Measurements from ENCODE around the gene REST. TPM values are rescaled to one million over a fixed set of nuclear protein-coding genes. Genes with fewer than 3 reads are reported as not detected.
"Not testable (repeated sequence)": the region's sequence is repeated elsewhere in the genome, so short reads cannot be mapped to it uniquely, and the experiment has no call there.

Gene REST
- total RNA-seq, 1 donor from 2014 or later, result 86.8 TPM

DNA sequence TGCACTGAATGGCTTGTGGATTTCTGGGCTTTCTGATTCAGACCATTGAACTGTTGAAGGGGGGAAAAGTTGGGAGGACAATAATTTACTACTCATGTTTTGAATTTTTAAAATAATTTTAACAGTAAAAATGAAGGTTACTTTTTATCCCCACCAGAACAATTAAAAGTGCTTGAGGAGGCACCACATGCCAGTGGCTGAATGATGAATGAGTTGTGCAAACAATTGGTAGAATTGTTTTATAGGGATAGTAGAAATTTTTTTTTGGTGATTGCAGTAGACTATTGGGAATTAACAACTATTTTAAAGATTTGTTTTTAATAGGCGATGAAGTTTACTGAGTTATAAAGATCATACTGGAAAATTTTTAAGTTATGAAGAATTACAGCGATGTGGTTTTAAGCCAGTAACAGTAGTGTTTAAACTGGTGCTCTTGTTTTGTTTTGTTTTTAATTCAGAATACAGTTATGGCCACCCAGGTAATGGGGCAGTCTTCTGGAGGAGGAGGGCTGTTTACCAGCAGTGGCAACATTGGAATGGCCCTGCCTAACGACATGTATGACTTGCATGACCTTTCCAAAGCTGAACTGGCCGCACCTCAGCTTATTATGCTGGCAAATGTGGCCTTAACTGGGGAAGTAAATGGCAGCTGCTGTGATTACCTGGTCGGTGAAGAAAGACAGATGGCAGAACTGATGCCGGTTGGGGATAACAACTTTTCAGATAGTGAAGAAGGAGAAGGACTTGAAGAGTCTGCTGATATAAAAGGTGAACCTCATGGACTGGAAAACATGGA lies 2.7 kb downstream of the REST start:
- H3K9me3 Mint-ChIP-seq, result no peaks in the 10 kb centered on the region
- no peak for TF ChIP-seq CTCF (IDR thresholded peaks at IDR 0.05; ENCODE audit: unreplicated experiment)
- peaks cover 5% of the 10 kb centered on the region for H3K36me3 Mint-ChIP-seq
- peaks cover 34% of the 10 kb centered on the region for H3K4me1 Mint-ChIP-seq
- DNase-seq (ENCODE audit: low spot score in 2 of 2, unreplicated experiment in 2 of 2), result no peak
- H3K4me3 Mint-ChIP-seq, result peak overlapping the region; percentile 94
- H3K27ac Mint-ChIP-seq, result peak overlapping the region; percentile 99
- H3K27me3 Mint-ChIP-seq (ENCODE audit: low read depth), result peaks cover 11% of the 10 kb centered on the region

DNA sequence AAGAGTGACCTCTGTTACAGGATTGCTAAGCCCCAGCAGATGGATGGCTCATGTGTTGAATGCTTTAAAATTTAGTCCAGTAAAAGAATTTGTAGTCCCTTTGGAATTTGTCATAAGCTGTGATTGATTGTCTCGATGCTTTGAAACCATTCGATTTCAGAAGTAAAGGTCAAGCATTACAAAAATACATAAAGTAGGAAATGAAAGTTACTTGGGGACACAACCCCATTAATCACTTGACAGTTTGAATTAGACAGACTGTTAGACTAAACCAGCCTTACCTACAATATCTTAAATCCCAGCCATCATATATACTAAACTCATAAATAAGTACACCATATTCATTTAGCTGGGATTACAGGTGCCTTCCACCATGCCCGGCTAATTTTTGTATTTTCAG lies 6.6 kb downstream of the REST start:
- Mint-ChIP-seq H3K27me3 (ENCODE audit: low read depth) (no peaks in the 10 kb centered on the region), H3K4me1 (peaks cover 36% of the 10 kb centered on the region), H3K9me3 (no peaks in the 10 kb centered on the region), H3K27ac (no peak overlapping the region), H3K36me3 (peaks cover 14% of the 10 kb centered on the region), H3K4me3 (no peak overlapping the region)
- TF ChIP-seq CTCF (IDR thresholded peaks at IDR 0.05; ENCODE audit: unreplicated experiment), result no peak
- no peak for DNase-seq (ENCODE audit: low spot score in 2 of 2, unreplicated experiment in 2 of 2)

DNA sequence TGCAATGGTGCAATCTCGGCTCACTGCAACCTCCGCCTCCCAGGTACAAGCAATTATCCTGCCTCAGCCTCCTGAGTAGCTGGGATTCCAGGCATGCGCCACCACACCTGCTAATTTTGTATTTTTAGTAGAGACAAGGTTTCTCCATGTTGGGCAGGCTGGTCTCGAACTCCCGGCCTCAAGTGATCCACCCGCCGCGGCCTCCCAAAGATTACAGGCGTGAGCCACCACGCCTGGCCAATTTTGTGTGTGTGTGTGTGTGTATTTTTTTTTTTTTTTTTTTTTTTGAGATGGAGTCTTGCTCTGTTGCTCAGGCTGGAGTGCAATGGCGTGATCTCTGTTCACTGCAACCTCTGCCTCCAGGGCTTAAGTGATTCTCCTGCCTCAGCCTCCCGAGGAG lies 7.3 kb downstream of the REST start:
- not testable (repeated sequence) for H3K9me3 Mint-ChIP-seq; DNase-seq (ENCODE audit: low spot score in 2 of 2, unreplicated experiment in 2 of 2); H3K27ac Mint-ChIP-seq; H3K27me3 Mint-ChIP-seq (ENCODE audit: low read depth); H3K4me3 Mint-ChIP-seq
- Mint-ChIP-seq H3K36me3 (peaks cover 19% of the 10 kb centered on the region), H3K4me1 (peaks cover 32% of the 10 kb centered on the region)

DNA sequence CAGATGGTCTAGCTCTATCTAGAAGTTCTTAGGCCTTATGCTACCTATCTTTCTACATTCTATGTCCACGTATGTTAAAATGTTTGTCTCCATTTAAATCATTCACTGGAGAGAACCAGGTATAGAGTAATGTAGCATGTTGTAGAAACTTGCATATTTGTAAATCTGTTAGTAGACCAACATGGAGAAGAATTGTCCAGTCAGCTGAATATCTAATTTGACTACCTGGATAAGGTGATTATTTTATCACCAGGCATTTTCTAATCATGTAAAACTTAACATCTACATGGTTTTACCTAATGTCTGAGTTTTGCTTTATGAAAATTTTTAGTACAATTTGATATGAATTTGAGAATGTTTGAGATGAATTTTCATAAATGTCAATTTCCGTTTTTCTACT lies 19.5 kb downstream of the REST start:
- H3K36me3 Mint-ChIP-seq, result peaks cover 57% of the 10 kb centered on the region
- H3K27me3 Mint-ChIP-seq (ENCODE audit: low read depth), result no peaks in the 10 kb centered on the region
- no peak overlapping the region for H3K4me3 Mint-ChIP-seq
- TF ChIP-seq CTCF (IDR thresholded peaks at IDR 0.05; ENCODE audit: unreplicated experiment), result no peak
- H3K4me1 Mint-ChIP-seq, result no peaks in the 10 kb centered on the region
- DNase-seq (ENCODE audit: low spot score in 2 of 2, unreplicated experiment in 2 of 2), result no peak
- no peak overlapping the region for H3K27ac Mint-ChIP-seq
- peaks cover 4% of the 10 kb centered on the region for H3K9me3 Mint-ChIP-seq

GRCh38 chr4:56930638-56931037 lies 22.9 kb downstream of the REST start:
- no peak for TF ChIP-seq CTCF (IDR thresholded peaks at IDR 0.05; ENCODE audit: unreplicated experiment)
- peaks cover 7% of the 10 kb centered on the region for H3K4me1 Mint-ChIP-seq
- H3K27ac Mint-ChIP-seq, result no peak overlapping the region
- H3K9me3 Mint-ChIP-seq, result peaks cover 4% of the 10 kb centered on the region
- no peaks in the 10 kb centered on the region for H3K27me3 Mint-ChIP-seq (ENCODE audit: low read depth)
- H3K4me3 Mint-ChIP-seq, result no peak overlapping the region
- peaks cover 38% of the 10 kb centered on the region for H3K36me3 Mint-ChIP-seq
- no peak for DNase-seq (ENCODE audit: low spot score in 2 of 2, unreplicated experiment in 2 of 2)

DNA sequence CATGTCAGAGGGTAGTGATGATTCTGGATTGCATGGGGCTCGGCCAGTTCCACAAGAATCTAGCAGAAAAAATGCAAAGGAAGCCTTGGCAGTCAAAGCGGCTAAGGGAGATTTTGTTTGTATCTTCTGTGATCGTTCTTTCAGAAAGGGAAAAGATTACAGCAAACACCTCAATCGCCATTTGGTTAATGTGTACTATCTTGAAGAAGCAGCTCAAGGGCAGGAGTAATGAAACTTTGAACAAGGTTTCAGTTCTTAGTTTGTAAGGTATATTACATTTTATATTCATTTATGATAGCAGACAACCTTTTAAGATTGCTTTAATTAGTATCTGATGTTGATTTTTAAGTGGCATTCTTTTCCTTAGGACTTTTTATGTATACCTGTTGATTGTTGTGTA lies 24.2 kb downstream of the REST start:
- peaks cover 4% of the 10 kb centered on the region for H3K9me3 Mint-ChIP-seq
- DNase-seq (ENCODE audit: low spot score in 2 of 2, unreplicated experiment in 2 of 2), result no peak
- H3K36me3 Mint-ChIP-seq, result peaks cover 38% of the 10 kb centered on the region

More for the DNA sequence above, 24.2 kb downstream of the REST start:
- peaks cover 7% of the 10 kb centered on the region for H3K4me1 Mint-ChIP-seq
- no peaks in the 10 kb centered on the region for H3K27me3 Mint-ChIP-seq (ENCODE audit: low read depth)
- TF ChIP-seq CTCF (IDR thresholded peaks at IDR 0.05; ENCODE audit: unreplicated experiment), result no peak
- no peak overlapping the region for H3K4me3 Mint-ChIP-seq
- H3K27ac Mint-ChIP-seq, result no peak overlapping the region

Data from mesothelial cell of epicardium (in vitro differentiated cells).